PC-3 (cell line): ENCODE results near the gene CHPT1. TPM values are rescaled to one million over a fixed set of nuclear protein-coding genes. Genes with fewer than 3 reads are reported as not detected.

ENCODE experiments used
- ATAC-seq: fragments of 200-7000 bp; cut with Tn5 transposase; 2 replicates; pipeline ENCODE4 v1.9.1; 2020; ENCODE audit warnings: mild to moderate bottlenecking, moderate library complexity
- BruUV-seq: library from RNA; stranded (reverse); fragments of 400-500 nt; replicated peaks from 2 replicates; lab custom pipeline; 2021; lab: Mats Ljungman, UMichigan
- CTCF ChIA-PET: fragments of 300-600 bp; sonication (Branson Sonifier 250); formaldehyde crosslinking; loops from one replicate; lab custom pipeline; 2022; ENCODE audit warnings: antibody characterized with exemption; lab: Charles Lee
- POLR2A ChIA-PET: fragments of 300-600 bp; sonication (Branson Sonifier 250); formaldehyde crosslinking; loops from one replicate; lab custom pipeline; 2022; ENCODE audit warnings: antibody characterized with exemption; ENCODE audit not compliant: unreplicated experiment; lab: Charles Lee
- DNase-seq: peaks from one replicate; pipeline ENCODE4 v3.0.0-alpha.2; 2015
- H2AFZ ChIP-seq: fragments of 300-600 bp; sonication (generic); 2 replicates; pipeline ENCODE4 v1.6.0; 2016; ENCODE audit warnings: antibody characterized with exemption, low read length
- H3F3A ChIP-seq: fragments of 300-600 bp; sonication (generic); one replicate; pipeline ENCODE4 v1.6.0; 2017; ENCODE audit warnings: antibody characterized with exemption, low read length, control low read depth, mild to moderate bottlenecking; ENCODE audit not compliant: unreplicated experiment
- H3K27ac ChIP-seq: fragments of 300-600 bp; sonication (generic); 2 replicates; pipeline ENCODE4 v1.5.1; 2016; ENCODE audit warnings: mild to moderate bottlenecking, low read length
- H3K27me3 ChIP-seq: fragments of 300-600 bp; sonication (generic); 2 replicates; pipeline ENCODE4 v1.6.1; 2016; ENCODE audit warnings: low read length, mixed read lengths
- H3K36me3 ChIP-seq: fragments of 300-600 bp; sonication (generic); 2 replicates; pipeline ENCODE4 v1.6.1; 2016; ENCODE audit warnings: low read depth, mixed run types, low read length, mixed read lengths
- H3K4me1 ChIP-seq: fragments of 300-600 bp; sonication (generic); 2 replicates; pipeline ENCODE4 v1.5.1; 2016; ENCODE audit warnings: low read length; ENCODE audit not compliant: insufficient read depth
- H3K4me2 ChIP-seq: fragments of 300-600 bp; sonication (generic); 2 replicates; pipeline ENCODE4 v1.6.0; 2016; ENCODE audit warnings: low read length
- H3K4me3 ChIP-seq: fragments of 300-600 bp; sonication (generic); 2 replicates; pipeline ENCODE4 v1.5.1; 2016; ENCODE audit warnings: mild to moderate bottlenecking, low read length, mixed read lengths
- H3K79me2 ChIP-seq: fragments of 300-600 bp; sonication (generic); 2 replicates; pipeline ENCODE4 v1.6.1; 2017; ENCODE audit warnings: low read length, mixed read lengths
- H3K9ac ChIP-seq: fragments of 300-600 bp; sonication (generic); 2 replicates; pipeline ENCODE4 v1.6.0; 2016; ENCODE audit warnings: mild to moderate bottlenecking, low read length
- H3K9me2 ChIP-seq: fragments of 300-600 bp; sonication (generic); replicated peaks from 2 replicates; pipeline ENCODE4 v1.6.1; 2016; ENCODE audit warnings: mixed run types, low read length, mixed read lengths
- H3K9me3 ChIP-seq: fragments of 300-600 bp; sonication (generic); 2 replicates; pipeline ENCODE4 v1.6.1; 2016; ENCODE audit warnings: low read length, mixed read lengths
- H4K20me1 ChIP-seq: fragments of 300-600 bp; sonication (generic); 2 replicates; pipeline ENCODE4 v1.6.1; 2016; ENCODE audit warnings: low read length, mixed read lengths
- EZH2 ChIP-seq: fragments of 300-600 bp; sonication (generic); IDR thresholded peaks from one replicate; pipeline ENCODE4 v1.6.1; 2017; ENCODE audit warnings: antibody characterized with exemption, mild to moderate bottlenecking, low read length; ENCODE audit not compliant: unreplicated experiment
- EZH2phosphoT487 ChIP-seq: fragments of 300-600 bp; sonication (generic); IDR thresholded peaks from 2 replicates; pipeline ENCODE4 v1.6.1; 2018; ENCODE audit warnings: mild to moderate bottlenecking, antibody characterized with exemption, low read length, borderline replicate concordance
- intact Hi-C: fragments of 100-400 bp; cut with micrococcal nuclease; formaldehyde crosslinking; loops from 2 replicates; pipeline ENCODE4 v1.9.0; 2023
- total RNA-seq: library from RNA; depleted of rRNA; stranded (reverse); fragments of >200 nt; gene quantifications from 2 replicates; pipeline ENCODE4 v1.2.3, GENCODE V29; 2014
- TF ChIP-seq, protein P1 (sequence below): fragments of 300-600 bp; sonication (generic); conservative IDR thresholded peaks from 2 replicates; pipeline ENCODE4 v1.5.1; 2017; ENCODE audit warnings: antibody characterized with exemption, low read depth, mild to moderate bottlenecking, low read length

Gene CHPT1
- total RNA-seq, 1 experiment from 2014 or later: 55.3 TPM

- ChIA-PET POLR2A (no interaction called here), CTCF (interaction anchor here (0.6 kb wide), 1 partner anchor 12 kb away, joined by 3 read pairs; no protein-coding TSS in a partner anchor)
- H3K4me1 ChIP-seq: peaks cover 3% of the 10 kb centered on the region
- H3F3A ChIP-seq: no peaks in the 10 kb centered on the region
- H3K27me3 ChIP-seq: no peaks in the 10 kb centered on the region
- peak; percentile 27; the same call in 1 of the 2 replicates for ATAC-seq
- TF ChIP-seq, protein P1, sequence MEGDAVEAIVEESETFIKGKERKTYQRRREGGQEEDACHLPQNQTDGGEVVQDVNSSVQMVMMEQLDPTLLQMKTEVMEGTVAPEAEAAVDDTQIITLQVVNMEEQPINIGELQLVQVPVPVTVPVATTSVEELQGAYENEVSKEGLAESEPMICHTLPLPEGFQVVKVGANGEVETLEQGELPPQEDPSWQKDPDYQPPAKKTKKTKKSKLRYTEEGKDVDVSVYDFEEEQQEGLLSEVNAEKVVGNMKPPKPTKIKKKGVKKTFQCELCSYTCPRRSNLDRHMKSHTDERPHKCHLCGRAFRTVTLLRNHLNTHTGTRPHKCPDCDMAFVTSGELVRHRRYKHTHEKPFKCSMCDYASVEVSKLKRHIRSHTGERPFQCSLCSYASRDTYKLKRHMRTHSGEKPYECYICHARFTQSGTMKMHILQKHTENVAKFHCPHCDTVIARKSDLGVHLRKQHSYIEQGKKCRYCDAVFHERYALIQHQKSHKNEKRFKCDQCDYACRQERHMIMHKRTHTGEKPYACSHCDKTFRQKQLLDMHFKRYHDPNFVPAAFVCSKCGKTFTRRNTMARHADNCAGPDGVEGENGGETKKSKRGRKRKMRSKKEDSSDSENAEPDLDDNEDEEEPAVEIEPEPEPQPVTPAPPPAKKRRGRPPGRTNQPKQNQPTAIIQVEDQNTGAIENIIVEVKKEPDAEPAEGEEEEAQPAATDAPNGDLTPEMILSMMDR: no peak
- TF ChIP-seq EZH2 (no peak), EZH2phosphoT487 (no peak)
- H3K27ac ChIP-seq: no peak overlapping the region
- peaks cover 4% of the 10 kb centered on the region; the same call in 1 of the 2 replicates for H4K20me1 ChIP-seq
- no peak overlapping the region for H3K4me2 ChIP-seq
- no peak overlapping the region for H3K9ac ChIP-seq
- H3K4me3 ChIP-seq: no peak overlapping the region
- no peak overlapping the region for H2AFZ ChIP-seq
- no TSS peak for BruUV-seq
- peaks cover 13% of the 10 kb centered on the region for H3K79me2 ChIP-seq
- H3K9me2 ChIP-seq: no peaks in the 10 kb centered on the region
- DNase-seq: no peak
- H3K9me3 ChIP-seq: no peaks in the 10 kb centered on the region
- intact Hi-C loops: no loop called here
- no peaks in the 10 kb centered on the region for H3K36me3 ChIP-seq
Observed at GRCh38 chr12:101713930-101714329, 16.5 kb downstream of the CHPT1 start.

DNA sequence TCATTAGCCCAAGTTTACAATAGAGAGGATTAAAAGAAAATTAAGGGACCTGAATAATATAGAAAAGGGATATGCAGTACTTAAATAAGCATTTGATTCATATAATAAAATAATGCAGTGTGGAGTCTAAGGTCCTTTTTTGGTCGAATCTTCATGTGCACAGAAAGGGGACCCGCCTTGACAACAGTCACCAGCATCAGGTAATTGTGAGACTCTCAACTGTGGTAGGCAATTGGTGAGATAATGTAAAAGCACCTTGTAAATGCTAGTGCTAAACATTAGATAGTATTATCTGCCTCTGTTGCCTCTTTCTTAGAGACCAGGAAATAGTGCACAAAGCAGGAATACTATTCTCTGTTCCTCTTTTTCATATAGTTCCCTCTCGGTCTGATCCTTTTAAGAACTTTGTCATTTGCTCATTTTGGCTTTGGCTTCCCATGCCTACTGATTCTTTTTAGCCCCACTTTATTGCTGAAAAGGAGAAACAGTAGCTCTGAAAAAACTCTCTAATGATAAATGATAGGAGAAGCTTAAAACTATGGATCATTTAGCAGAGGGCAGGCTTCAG, 17.5 kb downstream of the CHPT1 start:
- ATAC-seq (no peak), DNase-seq (no peak)
- Histone ChIP-seq H3K4me3 (no peak overlapping the region), H3F3A (no peaks in the 10 kb centered on the region), H2AFZ (no peak overlapping the region), H3K4me1 (peaks cover 11% of the 10 kb centered on the region), H3K36me3 (no peaks in the 10 kb centered on the region), H3K9me2 (no peaks in the 10 kb centered on the region), H3K9ac (no peak overlapping the region), H3K9me3 (no peaks in the 10 kb centered on the region), H3K27ac (no peak overlapping the region), H4K20me1 (peaks cover 4% of the 10 kb centered on the region; the same call in 1 of the 2 replicates), H3K79me2 (peaks cover 13% of the 10 kb centered on the region), H3K4me2 (no peak overlapping the region), H3K27me3 (no peaks in the 10 kb centered on the region)
- ChIA-PET CTCF (no interaction called here), POLR2A (no interaction called here)
- intact Hi-C loops: no loop called here
- TF ChIP-seq EZH2phosphoT487: no peak
- TF ChIP-seq EZH2: no peak
- TF ChIP-seq, protein P1: no peak
- no TSS peak for BruUV-seq

GRCh38 chr12:101719566-101719965, 22.1 kb downstream of the CHPT1 start:
- intact Hi-C loops: no loop called here
- H4K20me1 ChIP-seq: no peaks in the 10 kb centered on the region
- no peaks in the 10 kb centered on the region for H3K27me3 ChIP-seq
- no peak for TF ChIP-seq EZH2phosphoT487
- TF ChIP-seq, protein P1: no peak
- no peak for TF ChIP-seq EZH2
- no peaks in the 10 kb centered on the region for H3K79me2 ChIP-seq
- ChIA-PET CTCF (no interaction called here), POLR2A (interaction anchor here (0.6 kb wide), 2 partner anchors 71 to 78 kb away, joined by 3 to 13 read pairs; no protein-coding TSS in a partner anchor)
- no peaks in the 10 kb centered on the region for H3K9me2 ChIP-seq
- DNase-seq (peak; percentile 75), ATAC-seq (peak; percentile 97)
- peaks cover 15% of the 10 kb centered on the region for H3K4me1 ChIP-seq
- H3K9me3 ChIP-seq: no peaks in the 10 kb centered on the region
- no peak overlapping the region for H3K27ac ChIP-seq
- H3K9ac ChIP-seq: no peak overlapping the region
- no TSS peak for BruUV-seq
- no peaks in the 10 kb centered on the region for H3K36me3 ChIP-seq
- 0 out of 2 replicates have a peak overlapping the region, but pooled peaks have one; percentile 9 for H3K4me2 ChIP-seq
- H2AFZ ChIP-seq: no peak overlapping the region
- H3K4me3 ChIP-seq: no peak overlapping the region
- no peaks in the 10 kb centered on the region for H3F3A ChIP-seq
